K562 (cell line): ENCODE results near the gene MYG1. TPM values are rescaled to one million over a fixed set of nuclear protein-coding genes. Genes with fewer than 3 reads are reported as not detected.

ENCODE experiments used
- ATAC-seq: fragments of 200-7000 bp; cut with Tn5 transposase; 3 replicates; pipeline ENCODE4 v1.9.1; 2020; ENCODE audit warnings: moderate library complexity
- BruUV-seq: library from RNA; stranded (reverse); fragments of 400-500 nt; replicated peaks from 2 replicates; lab custom pipeline; 2021; lab: Mats Ljungman, UMichigan
- CTCF ChIA-PET: fragments of 300-600 bp; formaldehyde crosslinking; extraction: SDS; loops from one replicate; lab custom pipeline; 2021; ENCODE audit warnings: low intra/inter-chr PET ratio; lab: Yijun Ruan, JAX
- POLR2A ChIA-PET: fragments of 300-600, 350-650 bp; sonication (Branson Sonifier 250); formaldehyde crosslinking; extraction: SDS; loops from one replicate; lab custom pipeline; 2021; ENCODE audit warnings: antibody characterized with exemption, inconsistent platforms; lab: Yijun Ruan, JAX
- DNase-seq, 4 experiments: peaks; one replicate each; pipeline versions ENCODE4 v3.0.0 to v3.0.0-alpha.2; 2011 to 2018; ENCODE audit warnings: low spot score in 3 of 4, mixed read lengths in 3 of 4; ENCODE audit errors: extremely low read depth in 1 of 4
- FAIRE-seq: peaks from 2 replicates; lab custom pipeline; 2011; peaks lifted over from hg19 to GRCh38; lab: Jason Lieb, UNC
- H2AFZ ChIP-seq: 2 replicates; pipeline ENCODE4 v1.6.0; 2011; ENCODE audit warnings: low read depth, low read length, control low read depth, inconsistent platforms
- H3K27ac ChIP-seq: fragments of 200-600 bp; 3 replicates; pipeline ENCODE4 v1.8.0; 2011; ENCODE audit warnings: low read depth, mild to moderate bottlenecking, control low read depth, inconsistent platforms, low read length, moderate library complexity, mixed read lengths; ENCODE audit errors: extremely low read depth
- H3K27me3 ChIP-seq, 2 experiments: fragments of 300-600 bp in 1 of 2; 2 replicates in 1 of 2; 3 replicates in 1 of 2; pipeline versions ENCODE4 v1.6.0 to v1.8.0; 2011; ENCODE audit warnings: inconsistent platforms in 2 of 2, low read length in 2 of 2, mild to moderate bottlenecking in 1 of 2, mixed read lengths in 1 of 2, moderate library complexity in 1 of 2; ENCODE audit not compliant: control insufficient read depth in 2 of 2, insufficient read depth in 2 of 2
- H3K36me3 ChIP-seq: fragments of 300-600 bp; 3 replicates; pipeline ENCODE4 v1.8.0; 2011; ENCODE audit warnings: mild to moderate bottlenecking, low read length, inconsistent platforms; ENCODE audit not compliant: control insufficient read depth, insufficient read depth
- H3K4me1 ChIP-seq, 2 experiments: fragments of 200-600 bp in 1 of 2; replicated peaks in 1 of 2; 2 replicates in 1 of 2; 3 replicates in 1 of 2; pipeline versions ENCODE4 v1.5.1 to v1.8.0; 2011; ENCODE audit warnings: inconsistent platforms in 2 of 2, low read length in 2 of 2, mild to moderate bottlenecking in 1 of 2, mixed read lengths in 1 of 2, moderate library complexity in 1 of 2; ENCODE audit not compliant: control insufficient read depth in 2 of 2, insufficient read depth in 2 of 2
- H3K4me2 ChIP-seq: 2 replicates; pipeline ENCODE4 v1.6.1; 2011; ENCODE audit warnings: low read length, control low read depth, inconsistent platforms, mixed read lengths; ENCODE audit not compliant: insufficient read depth
- H3K4me3 ChIP-seq: fragments of 200-600 bp; sonication (generic), shearing (Covaris generic); 2 replicates; pipeline ENCODE4 v1.5.1; 2016; ENCODE audit warnings: control low read depth, inconsistent platforms
- H3K79me2 ChIP-seq: fragments of 200-600 bp; 3 replicates; pipeline ENCODE4 v1.8.0; 2011; ENCODE audit warnings: low read length, inconsistent platforms; ENCODE audit not compliant: control insufficient read depth, insufficient read depth
- H3K9ac ChIP-seq, 2 experiments: 2 replicates each; pipeline versions ENCODE4 v1.6.0 to v1.6.1; 2011; ENCODE audit warnings: low read depth in 2 of 2, low read length in 2 of 2, control low read depth in 1 of 2, inconsistent platforms in 1 of 2, mild to moderate bottlenecking in 1 of 2, mixed read lengths in 1 of 2; ENCODE audit not compliant: insufficient read depth in 1 of 2
- H3K9me1 ChIP-seq: one replicate; pipeline ENCODE4 v1.6.0; 2011; ENCODE audit warnings: inconsistent platforms, mild to moderate bottlenecking, low read length, moderate library complexity; ENCODE audit not compliant: control insufficient read depth, insufficient read depth
- H3K9me3 ChIP-seq: replicated peaks from 2 replicates; pipeline ENCODE4 v1.5.1; 2011; ENCODE audit warnings: low read depth, low read length, inconsistent platforms; ENCODE audit not compliant: control insufficient read depth, insufficient read depth
- H4K20me1 ChIP-seq: replicated peaks from 2 replicates; pipeline ENCODE4 v1.6.1; 2011; ENCODE audit warnings: low read length, inconsistent platforms, mixed read lengths; ENCODE audit not compliant: control insufficient read depth, insufficient read depth
- BRD9 ChIP-seq: fragments of 450-650 bp; IDR thresholded peaks from 2 replicates; pipeline ENCODE4 v1.6.1; 2018; ENCODE audit warnings: low read depth; ENCODE audit not compliant: partially characterized antibody
- HES1 ChIP-seq: fragments of 450-650 bp; IDR thresholded peaks from 2 replicates; pipeline ENCODE4 v1.6.1; 2016; ENCODE audit warnings: low read depth, mild to moderate bottlenecking, moderate library complexity
- KHSRP ChIP-seq: fragments of 450-650 bp; IDR thresholded peaks from 2 replicates; pipeline ENCODE4 v1.6.1; 2017
- MLLT1 ChIP-seq, 2 experiments: fragments of 450-650 bp; IDR thresholded peaks; 2 replicates each; pipeline ENCODE4 v1.6.1; 2016
- NELFE ChIP-seq: IDR thresholded peaks from 2 replicates; pipeline ENCODE4 v1.6.1; 2011; ENCODE audit warnings: mild to moderate bottlenecking; ENCODE audit not compliant: insufficient read depth, insufficient read length
- NFE2L1 ChIP-seq: fragments of 450-650 bp; IDR thresholded peaks from 2 replicates; pipeline ENCODE4 v1.6.1; 2016; ENCODE audit warnings: missing genetic modification characterization, low read depth, mild to moderate bottlenecking, missing compliant biosample characterization, moderate library complexity, borderline replicate concordance
- RBM22 ChIP-seq: fragments of 200-400 bp; formaldehyde crosslinking; IDR thresholded peaks from 2 replicates; pipeline ENCODE4 v1.6.1; 2018; ENCODE audit warnings: low read length, low read depth; ENCODE audit not compliant: poor library complexity, severe bottlenecking
- RBM39 ChIP-seq: fragments of 200-400 bp; formaldehyde crosslinking; optimal IDR thresholded peaks from 2 replicates; pipeline ENCODE3; 2018; ENCODE audit warnings: low read depth, low read length
- SFPQ ChIP-seq: fragments of 200-400 bp; formaldehyde crosslinking; IDR thresholded peaks from 2 replicates; pipeline ENCODE4 v1.6.1; 2017; ENCODE audit warnings: mild to moderate bottlenecking, low read depth, low read length, moderate library complexity
- SIN3B ChIP-seq: fragments of 450-650 bp; IDR thresholded peaks from 2 replicates; pipeline ENCODE4 v1.6.1; 2017; ENCODE audit warnings: low read depth, mild to moderate bottlenecking, moderate library complexity
- SIRT6 ChIP-seq: IDR thresholded peaks from one replicate; pipeline ENCODE4 v1.6.1; 2012; ENCODE audit warnings: low read depth, mild to moderate bottlenecking, control low read depth, inconsistent platforms, low read length, moderate library complexity
- TARDBP ChIP-seq: fragments of 450-650 bp; IDR thresholded peaks from 2 replicates; pipeline ENCODE4 v1.6.1; 2016
- TSC22D4 ChIP-seq: fragments of 450-650 bp; IDR thresholded peaks from 2 replicates; pipeline ENCODE4 v1.6.1; 2016; ENCODE audit warnings: missing genetic modification characterization, missing biosample characterization, control low read depth
- ZNF449 ChIP-seq: fragments of 250-450 bp; sonication (Bioruptor Pico); IDR thresholded peaks from 2 replicates; pipeline ENCODE4 v1.8.0; 2022; ENCODE audit warnings: moderate library complexity, mild to moderate bottlenecking, inconsistent platforms
- ZNF57 ChIP-seq: fragments of 450-650 bp; formaldehyde crosslinking; IDR thresholded peaks from 2 replicates; pipeline ENCODE4 v1.4.0; 2020; ENCODE audit warnings: mild to moderate bottlenecking, moderate library complexity
- ZSCAN32 ChIP-seq: fragments of 450-650 bp; formaldehyde crosslinking; IDR thresholded peaks from 2 replicates; pipeline ENCODE4 v1.4.0; 2020; ENCODE audit warnings: mild to moderate bottlenecking, moderate library complexity
- whole genome bisulfite sequencing: fragments of 100-300 bp; shearing (Covaris generic); methylation state at CpG from one replicate; pipeline ENCODE4 v1.1.6; 2016; ENCODE audit warnings: low coverage, mixed read lengths; ENCODE audit not compliant: insufficient coverage; ENCODE audit errors: missing lambda C conversion rate; 5-methylcytosine and 5-hydroxymethylcytosine counted together
- in situ Hi-C: fragments of 300-500 bp; cut with MboI; formaldehyde crosslinking; loops from 4 replicates; pipeline ENCODE4 v1.15.0; 2018; ENCODE audit warnings: inconsistent platforms, mixed read lengths
- intact Hi-C: fragments of 100-400 bp; cut with micrococcal nuclease; formaldehyde crosslinking; loops from 2 replicates; pipeline ENCODE4 v1.14.2; 2022
- polyA plus RNA-seq, 8 experiments: library from polyadenylated mRNA; depleted of rRNA in 4 of 8; stranded (reverse) in 5 of 8; unstranded in 3 of 8; fragments of >200 nt; fragmentation: Nextera tagmentation in 2 of 8; fragmentation: Illumina TruSeq in 1 of 8; extraction: Ambion mirVana in 2 of 8; extraction: Trizol in 1 of 8; gene quantifications; 2 replicates each; pipeline versions ENCODE4 v1.2.1 to v1.2.3, GENCODE V29; 2011 to 2014; ENCODE audit warnings: inconsistent platforms in 1 of 8, missing spikeins in 1 of 8
- total RNA-seq, 7 experiments: library from RNA; depleted of rRNA in 6 of 7; stranded (reverse); fragments of >200 nt in 6 of 7; fragmentation: Illumina TruSeq in 2 of 7; extraction: Trizol in 2 of 7; gene quantifications; 2 replicates each; pipeline versions ENCODE4 v1.2.1 to v1.2.3, GENCODE V29; 2011 to 2021; ENCODE audit warnings: low replicate concordance in 1 of 7

MYG1 gene
- total and polyA plus RNA-seq, 9 of the 15 experiments (the other 6 are each of a cell fraction or from before 2014, with no cell fraction given), result 0.45 to 5.6 (median 2.1) TPM

- H3K4me3 ChIP-seq, result no peak overlapping the region
- in situ Hi-C loops, result no loop called here
- H3K4me1 ChIP-seq, result peaks cover 15 to 29% of the 10 kb centered on the region in 2 experiments
- no peaks in the 10 kb centered on the region for H4K20me1 ChIP-seq
- ChIA-PET CTCF (no interaction called here), POLR2A (interaction anchor here (1.1 to 2.0 kb wide), 3 partner anchors 10 to 167 kb away, joined by 5 to 12 read pairs (median 5); partner anchors contain the start of gene TARBP2)
- H3K9me1 ChIP-seq, result no peaks in the 10 kb centered on the region
- intact Hi-C loops, result no loop called here
- DNase-seq (no peak), ATAC-seq (no peak), FAIRE-seq (no peak)
- H3K36me3 ChIP-seq, result no peaks in the 10 kb centered on the region
- BruUV-seq, result no TSS peak
- peak overlapping the region in 1 of 2 experiments; percentile 72; a peak in 1 of 4 replicates for H3K9ac ChIP-seq
- WGBS, result 38% methylated on average over 7 of the region's 7 CpGs
- no peaks in the 10 kb centered on the region for H3K27me3 ChIP-seq
- no peak overlapping the region for H2AFZ ChIP-seq
- H3K79me2 ChIP-seq, result no peaks in the 10 kb centered on the region
- no peak overlapping the region for H3K4me2 ChIP-seq
- no peak overlapping the region for H3K27ac ChIP-seq
- H3K9me3 ChIP-seq, result no peaks in the 10 kb centered on the region
- TF ChIP-seq BRD9 (no peak), KHSRP (no peak), SFPQ (no peak), TSC22D4 (tag) (no peak), HES1 (no peak), ZNF57 (no peak), MLLT1 (IDR thresholded peaks at IDR 0.05) (no peak), ZSCAN32 (CRISPR knock-in tag) (no peak), TARDBP (no peak), RBM39 (no peak), SIN3B (no peak), NFE2L1 (no peak), ZNF449 (CRISPR knock-in tag) (no peak), RBM22 (no peak), SIRT6 (no peak), NELFE (no peak)
Measured at GRCh38 chr12:53333845-53334244, 34.4 kb downstream of the MYG1 start.
